ENCODE measurements around the gene RAB37.

RAB37 gene

DNA sequence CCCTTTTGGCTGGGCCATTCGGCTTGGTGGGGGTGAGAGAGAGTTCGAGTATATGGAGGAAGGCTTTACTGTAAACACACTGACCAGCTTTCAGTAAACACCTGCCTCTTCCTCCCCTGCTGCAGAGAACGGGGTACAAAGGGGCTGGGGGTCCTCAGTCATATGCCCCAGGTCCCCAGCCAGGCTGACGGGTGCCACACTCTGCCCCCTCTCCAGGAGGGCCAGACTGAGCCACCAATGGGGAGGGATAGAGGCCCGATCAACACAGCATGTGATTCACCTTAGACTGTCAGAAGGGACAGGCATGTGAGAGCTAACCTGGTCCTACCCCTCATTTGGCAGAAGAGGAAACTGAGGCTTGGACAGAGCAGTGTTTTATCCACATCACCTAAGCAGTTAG, 24.4 kb downstream of the RAB37 start:
- Histone ChIP-seq H3K4me1 (ENCODE audit: control insufficient read depth, insufficient read depth, low read length) (peaks cover 20% of the 10 kb centered on the region), H3K36me3 (ENCODE audit: control insufficient read depth in 2 of 2, insufficient read depth in 2 of 2, low read length in 2 of 2) (no peaks in the 10 kb centered on the region), H3K27me3 (ENCODE audit: control insufficient read depth in 1 of 2, insufficient read depth in 2 of 2, low read length in 2 of 2) (no peaks in the 10 kb centered on the region), H3K9ac (ENCODE audit: low read length in 2 of 2) (no peak overlapping the region), H3K9me3 (ENCODE audit: control insufficient read depth in 2 of 2, low read length in 2 of 2) (no peaks in the 10 kb centered on the region), H3K27ac (ENCODE audit: low read length) (no peak overlapping the region), H3K4me3 (ENCODE audit: low read length in 2 of 2) (no peak overlapping the region)

DNA sequence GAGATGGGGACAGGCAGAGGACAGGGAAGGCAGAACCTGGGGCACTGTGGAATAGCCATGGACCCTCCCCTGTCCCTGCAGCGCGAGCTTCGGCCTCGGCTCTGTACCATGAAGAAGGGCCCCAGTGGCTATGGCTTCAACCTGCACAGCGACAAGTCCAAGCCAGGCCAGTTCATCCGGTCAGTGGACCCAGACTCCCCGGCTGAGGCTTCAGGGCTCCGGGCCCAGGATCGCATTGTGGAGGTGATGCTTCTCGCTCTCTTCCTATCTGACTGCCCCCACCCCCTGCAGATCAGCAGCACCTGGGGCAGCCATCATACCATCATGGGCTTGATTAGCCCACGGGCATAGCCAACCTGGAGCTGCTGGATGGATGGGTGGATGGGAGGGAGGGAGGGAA, 24.9 kb downstream of the RAB37 start:
- no peak overlapping the region for H3K27ac ChIP-seq (ENCODE audit: low read length)
- no peaks in the 10 kb centered on the region for H3K9me3 ChIP-seq (ENCODE audit: control insufficient read depth in 2 of 2, low read length in 2 of 2)
- H3K36me3 ChIP-seq (ENCODE audit: control insufficient read depth in 2 of 2, insufficient read depth in 2 of 2, low read length in 2 of 2), result no peaks in the 10 kb centered on the region
- H3K4me3 ChIP-seq (ENCODE audit: low read length in 2 of 2), result no peak overlapping the region
- peaks cover 20% of the 10 kb centered on the region for H3K4me1 ChIP-seq (ENCODE audit: control insufficient read depth, insufficient read depth, low read length)
- no peak overlapping the region for H3K9ac ChIP-seq (ENCODE audit: low read length in 2 of 2)
- no peaks in the 10 kb centered on the region for H3K27me3 ChIP-seq (ENCODE audit: control insufficient read depth in 1 of 2, insufficient read depth in 2 of 2, low read length in 2 of 2)

GRCh38 chr17:74763565-74764387, 26.7 kb downstream of the RAB37 start:
- Histone ChIP-seq H3K4me3 (ENCODE audit: low read length in 2 of 2) (no peak overlapping the region), H3K27ac (ENCODE audit: low read length) (no peak overlapping the region), H3K9me3 (ENCODE audit: control insufficient read depth in 2 of 2, low read length in 2 of 2) (no peaks in the 10 kb centered on the region), H3K4me1 (ENCODE audit: control insufficient read depth, insufficient read depth, low read length) (peaks cover 16% of the 10 kb centered on the region), H3K9ac (ENCODE audit: low read length in 2 of 2) (no peak overlapping the region), H3K27me3 (ENCODE audit: control insufficient read depth in 1 of 2, insufficient read depth in 2 of 2, low read length in 2 of 2) (no peaks in the 10 kb centered on the region), H3K36me3 (ENCODE audit: control insufficient read depth in 2 of 2, insufficient read depth in 2 of 2, low read length in 2 of 2) (no peaks in the 10 kb centered on the region)

DNA sequence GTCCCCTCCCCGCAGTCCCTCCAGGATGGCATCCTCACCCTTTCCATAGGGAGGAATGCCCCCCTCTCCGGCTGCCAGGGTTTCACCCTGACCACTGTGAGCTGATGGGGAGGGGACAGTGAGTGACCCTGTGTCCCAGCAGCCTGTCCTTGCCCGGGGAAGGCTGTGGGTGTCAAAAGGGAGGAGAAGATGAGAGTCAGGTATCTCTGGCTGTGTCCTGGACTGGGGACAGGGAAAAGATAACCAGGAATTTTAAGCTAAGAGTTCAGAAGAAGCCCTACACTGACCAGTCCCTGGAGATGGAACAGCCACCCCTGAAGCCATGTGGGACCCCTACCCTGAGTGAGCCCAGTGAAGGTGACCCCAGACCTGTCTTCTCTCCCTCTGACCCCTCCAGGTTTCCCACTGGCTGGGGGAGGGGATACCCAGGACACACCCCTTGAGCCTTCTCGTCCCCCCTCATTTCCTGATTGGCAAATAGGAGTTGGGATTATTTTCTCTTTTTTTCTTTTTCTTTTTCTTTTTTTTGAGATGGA, 27.8 kb downstream of the RAB37 start:
- Histone ChIP-seq H3K9ac (ENCODE audit: low read length in 2 of 2) (no peak overlapping the region), H3K27ac (ENCODE audit: low read length) (no peak overlapping the region), H3K9me3 (ENCODE audit: control insufficient read depth in 2 of 2, low read length in 2 of 2) (no peaks in the 10 kb centered on the region)

DNA sequence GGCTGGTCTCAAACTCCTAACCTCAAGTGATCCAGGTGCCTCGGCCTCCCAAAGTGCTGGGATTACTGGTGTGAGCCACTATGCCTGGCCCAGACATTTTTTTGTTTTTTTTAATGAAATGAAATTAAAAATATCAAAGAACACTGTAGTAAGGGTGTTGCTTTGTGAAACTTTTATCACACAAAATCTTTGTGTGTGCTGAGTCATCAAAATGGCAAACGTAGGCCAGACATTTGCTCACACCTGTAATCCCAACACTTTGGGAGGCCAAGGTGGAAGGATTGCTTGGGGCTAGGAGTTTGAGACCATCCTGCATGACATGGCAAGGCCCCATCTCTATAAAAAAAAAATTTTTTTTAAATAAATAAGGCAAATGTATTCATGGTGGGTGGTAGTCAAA, 29.4 kb downstream of the RAB37 start:
- Histone ChIP-seq H3K36me3 (ENCODE audit: control insufficient read depth in 2 of 2, insufficient read depth in 2 of 2, low read length in 2 of 2) (peaks cover 2 to 6% of the 10 kb centered on the region in 2 donors), H3K27me3 (ENCODE audit: control insufficient read depth in 1 of 2, insufficient read depth in 2 of 2, low read length in 2 of 2) (no peaks in the 10 kb centered on the region), H3K9ac (ENCODE audit: low read length in 2 of 2) (no peak overlapping the region), H3K4me1 (ENCODE audit: control insufficient read depth, insufficient read depth, low read length) (peaks cover 11% of the 10 kb centered on the region), H3K4me3 (ENCODE audit: low read length in 2 of 2) (no peak overlapping the region), H3K9me3 (ENCODE audit: control insufficient read depth in 2 of 2, low read length in 2 of 2) (no peaks in the 10 kb centered on the region), H3K27ac (ENCODE audit: low read length) (no peak overlapping the region)

More for the DNA sequence above, 27.8 kb downstream of the RAB37 start:
- Histone ChIP-seq H3K36me3 (ENCODE audit: control insufficient read depth in 2 of 2, insufficient read depth in 2 of 2, low read length in 2 of 2) (no peaks in the 10 kb centered on the region), H3K27me3 (ENCODE audit: control insufficient read depth in 1 of 2, insufficient read depth in 2 of 2, low read length in 2 of 2) (no peaks in the 10 kb centered on the region), H3K4me1 (ENCODE audit: control insufficient read depth, insufficient read depth, low read length) (peaks cover 11% of the 10 kb centered on the region), H3K4me3 (ENCODE audit: low read length in 2 of 2) (no peak overlapping the region)

DNA sequence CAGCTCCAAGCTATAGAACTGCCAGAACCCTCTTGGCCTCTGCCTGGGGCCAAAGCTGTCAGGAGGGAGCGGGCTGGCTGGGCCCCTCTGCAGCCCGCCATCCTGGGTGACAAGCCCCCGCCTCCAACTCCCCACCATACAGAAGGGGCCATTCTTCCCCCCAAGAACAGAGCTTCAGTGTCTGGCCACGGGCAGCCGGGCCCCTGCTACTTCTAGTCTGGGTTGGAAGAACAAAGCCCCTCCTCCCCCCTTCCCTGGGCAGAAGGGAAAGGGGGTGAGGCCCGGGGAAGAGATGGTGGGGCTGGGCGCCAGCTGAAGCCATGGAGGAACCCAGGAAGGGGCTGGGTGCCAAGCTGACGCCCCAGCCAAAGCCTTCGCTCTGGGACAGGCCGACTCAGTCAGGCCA, 30.1 kb downstream of the RAB37 start:
- no peak overlapping the region for H3K4me3 ChIP-seq (ENCODE audit: low read length in 2 of 2)
- H3K27me3 ChIP-seq (ENCODE audit: control insufficient read depth in 1 of 2, insufficient read depth in 2 of 2, low read length in 2 of 2), result no peaks in the 10 kb centered on the region
- peaks cover 8 to 13% of the 10 kb centered on the region in 2 donors for H3K36me3 ChIP-seq (ENCODE audit: control insufficient read depth in 2 of 2, insufficient read depth in 2 of 2, low read length in 2 of 2)
- H3K4me1 ChIP-seq (ENCODE audit: control insufficient read depth, insufficient read depth, low read length), result peaks cover 11% of the 10 kb centered on the region
- H3K9me3 ChIP-seq (ENCODE audit: control insufficient read depth in 2 of 2, low read length in 2 of 2), result no peaks in the 10 kb centered on the region
- no peak overlapping the region for H3K27ac ChIP-seq (ENCODE audit: low read length)
- H3K9ac ChIP-seq (ENCODE audit: low read length in 2 of 2), result no peak overlapping the region

DNA sequence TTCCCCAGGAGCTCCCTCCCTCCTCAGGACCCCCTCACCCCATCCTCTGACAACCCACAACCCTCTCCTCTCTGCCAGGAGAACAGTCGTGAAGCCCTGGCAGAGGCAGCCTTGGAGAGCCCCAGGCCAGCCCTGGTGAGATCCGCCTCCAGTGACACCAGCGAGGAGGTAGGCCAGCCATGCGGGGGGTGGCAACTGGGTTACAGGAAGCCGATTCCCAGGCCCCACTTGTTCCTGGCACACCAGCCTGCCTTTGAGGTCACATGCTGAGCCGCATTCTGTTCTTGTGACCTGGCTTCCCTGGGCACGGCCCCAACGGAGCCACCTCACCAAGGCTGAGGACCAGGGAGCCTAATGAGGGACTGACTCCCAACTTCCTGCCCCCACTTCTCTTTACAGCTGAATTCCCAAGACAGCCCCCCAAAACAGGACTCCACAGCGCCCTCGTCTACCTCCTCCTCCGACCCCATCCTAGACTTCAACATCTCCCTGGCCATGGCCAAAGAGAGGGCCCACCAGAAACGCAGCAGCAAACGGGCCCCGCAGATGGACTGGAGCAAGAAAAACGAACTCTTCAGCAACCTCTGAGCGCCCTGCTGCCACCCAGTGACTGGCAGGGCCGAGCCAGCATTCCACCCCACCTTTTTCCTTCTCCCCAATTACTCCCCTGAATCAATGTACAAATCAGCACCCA, 31.2 kb downstream of the RAB37 start:
- no peak overlapping the region for H3K9ac ChIP-seq (ENCODE audit: low read length in 2 of 2)
- no peaks in the 10 kb centered on the region for H3K9me3 ChIP-seq (ENCODE audit: control insufficient read depth in 2 of 2, low read length in 2 of 2)
- H3K27me3 ChIP-seq (ENCODE audit: control insufficient read depth in 1 of 2, insufficient read depth in 2 of 2, low read length in 2 of 2), result no peaks in the 10 kb centered on the region
- H3K4me3 ChIP-seq (ENCODE audit: low read length in 2 of 2), result no peak overlapping the region
- no peak overlapping the region for H3K27ac ChIP-seq (ENCODE audit: low read length)
- peaks cover 19 to 24% of the 10 kb centered on the region in 2 donors for H3K36me3 ChIP-seq (ENCODE audit: control insufficient read depth in 2 of 2, insufficient read depth in 2 of 2, low read length in 2 of 2)
- peaks cover 8% of the 10 kb centered on the region for H3K4me1 ChIP-seq (ENCODE audit: control insufficient read depth, insufficient read depth, low read length)

GRCh38 chr17:74768763-74769114, 31.7 kb downstream of the RAB37 start:
- H3K27ac ChIP-seq (ENCODE audit: low read length), result no peak overlapping the region
- no peak overlapping the region for H3K9ac ChIP-seq (ENCODE audit: low read length in 2 of 2)
- peaks cover 20 to 29% of the 10 kb centered on the region in 2 donors for H3K36me3 ChIP-seq (ENCODE audit: control insufficient read depth in 2 of 2, insufficient read depth in 2 of 2, low read length in 2 of 2)
- peaks cover 7% of the 10 kb centered on the region for H3K4me1 ChIP-seq (ENCODE audit: control insufficient read depth, insufficient read depth, low read length)
- no peak overlapping the region for H3K4me3 ChIP-seq (ENCODE audit: low read length in 2 of 2)
- H3K27me3 ChIP-seq (ENCODE audit: control insufficient read depth in 1 of 2, insufficient read depth in 2 of 2, low read length in 2 of 2), result no peaks in the 10 kb centered on the region
- H3K9me3 ChIP-seq (ENCODE audit: control insufficient read depth in 2 of 2, low read length in 2 of 2), result no peaks in the 10 kb centered on the region

DNA sequence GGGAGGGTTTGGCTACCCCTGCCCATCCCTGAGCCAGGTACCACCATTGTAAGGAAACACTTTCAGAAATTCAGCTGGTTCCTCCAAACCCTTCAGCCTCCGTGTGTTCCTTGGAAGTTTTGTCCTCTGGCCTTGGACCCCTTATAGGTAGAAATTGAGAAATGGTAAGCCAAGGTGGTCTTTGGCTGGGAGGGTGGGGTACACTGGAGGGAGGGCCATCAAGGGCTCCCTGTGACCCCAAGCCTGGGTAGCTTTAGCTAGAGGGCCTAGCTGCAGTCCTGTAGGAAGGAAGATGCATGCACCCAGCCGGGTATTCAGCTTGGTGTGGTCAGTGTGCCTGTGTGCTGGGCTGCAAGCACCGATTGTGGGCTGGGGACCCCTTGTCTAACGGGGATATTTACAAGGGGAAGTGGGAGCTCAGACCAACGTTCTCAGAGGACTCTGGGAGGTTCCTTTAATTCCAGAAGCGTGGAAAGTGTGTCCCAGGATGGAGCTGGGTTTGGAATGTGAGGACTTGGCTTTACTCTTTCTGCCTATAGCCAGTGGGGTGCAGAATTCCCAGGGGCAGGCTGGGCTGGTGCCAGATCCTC, 32.3 kb downstream of the RAB37 start:
- H3K27me3 ChIP-seq (ENCODE audit: control insufficient read depth in 1 of 2, insufficient read depth in 2 of 2, low read length in 2 of 2), result no peaks in the 10 kb centered on the region
- peaks cover 7% of the 10 kb centered on the region for H3K4me1 ChIP-seq (ENCODE audit: control insufficient read depth, insufficient read depth, low read length)
- H3K27ac ChIP-seq (ENCODE audit: low read length), result no peak overlapping the region
- H3K9me3 ChIP-seq (ENCODE audit: control insufficient read depth in 2 of 2, low read length in 2 of 2), result no peaks in the 10 kb centered on the region
- H3K4me3 ChIP-seq (ENCODE audit: low read length in 2 of 2), result no peak overlapping the region
- no peak overlapping the region for H3K9ac ChIP-seq (ENCODE audit: low read length in 2 of 2)
- peaks cover 20 to 29% of the 10 kb centered on the region in 2 donors for H3K36me3 ChIP-seq (ENCODE audit: control insufficient read depth in 2 of 2, insufficient read depth in 2 of 2, low read length in 2 of 2)

- Histone ChIP-seq H3K27ac (ENCODE audit: low read length) (no peak overlapping the region), H3K4me3 (ENCODE audit: low read length in 2 of 2) (no peak overlapping the region), H3K4me1 (ENCODE audit: control insufficient read depth, insufficient read depth, low read length) (peaks cover 7% of the 10 kb centered on the region)
Observed at GRCh38 chr17:74769856-74770497, 32.9 kb downstream of the RAB37 start.

More at GRCh38 chr17:74769856-74770497, 32.9 kb downstream of the RAB37 start:
- Histone ChIP-seq H3K36me3 (ENCODE audit: control insufficient read depth in 2 of 2, insufficient read depth in 2 of 2, low read length in 2 of 2) (peaks cover 20 to 29% of the 10 kb centered on the region in 2 donors), H3K9ac (ENCODE audit: low read length in 2 of 2) (no peak overlapping the region), H3K9me3 (ENCODE audit: control insufficient read depth in 2 of 2, low read length in 2 of 2) (no peaks in the 10 kb centered on the region), H3K27me3 (ENCODE audit: control insufficient read depth in 1 of 2, insufficient read depth in 2 of 2, low read length in 2 of 2) (no peaks in the 10 kb centered on the region)

Measured in stomach smooth muscle (tissue), 2 donors.